Breast epithelium (tissue), 3 donors: ENCODE results near the gene PEX7.

Experiments used
- CTCF ChIP-seq, 3 donors: fragments of 450-650 bp; IDR thresholded peaks; one replicate each; pipeline ENCODE4 v1.5.1; 2016 to 2017; ENCODE audit warnings: antibody characterized with exemption in 3 of 3, mild to moderate bottlenecking in 3 of 3, moderate library complexity in 3 of 3
- POLR2A ChIP-seq: fragments of 450-650 bp; IDR thresholded peaks from one replicate; pipeline ENCODE4 v1.6.1; 2016; ENCODE audit warnings: antibody characterized with exemption, mild to moderate bottlenecking, moderate library complexity
- POLR2AphosphoS5 ChIP-seq, 3 donors: sonication (generic); formaldehyde crosslinking; IDR thresholded peaks; one replicate each; pipeline ENCODE4 v1.6.1; 2017; ENCODE audit warnings: antibody characterized with exemption in 3 of 3

- TF ChIP-seq CTCF (IDR thresholded peaks at IDR 0.05): no peak
- TF ChIP-seq POLR2A: no peak
- TF ChIP-seq POLR2AphosphoS5 (IDR thresholded peaks at IDR 0.05): no peak
These were observed 99.7 kb downstream of the PEX7 start, which contains the start of gene SLC35D3 for GRCh38 chr6:136921936-136922684.
